C4-2B (cell line): Measurements from ENCODE around the gene ELFN1.

ENCODE experiments used
- H3K27ac ChIP-seq: fragments of 450-650 bp; 2 replicates; pipeline ENCODE4 v1.5.1; 2017
- CTCF ChIP-seq: fragments of 450-650 bp; conservative IDR thresholded peaks from 2 replicates; pipeline ENCODE4 v1.5.1; 2017; ENCODE audit warnings: mild to moderate bottlenecking
- ZFX ChIP-seq: fragments of 450-650 bp; IDR thresholded peaks from 2 replicates; pipeline ENCODE4 v1.6.1; 2017

Gene ELFN1

DNA sequence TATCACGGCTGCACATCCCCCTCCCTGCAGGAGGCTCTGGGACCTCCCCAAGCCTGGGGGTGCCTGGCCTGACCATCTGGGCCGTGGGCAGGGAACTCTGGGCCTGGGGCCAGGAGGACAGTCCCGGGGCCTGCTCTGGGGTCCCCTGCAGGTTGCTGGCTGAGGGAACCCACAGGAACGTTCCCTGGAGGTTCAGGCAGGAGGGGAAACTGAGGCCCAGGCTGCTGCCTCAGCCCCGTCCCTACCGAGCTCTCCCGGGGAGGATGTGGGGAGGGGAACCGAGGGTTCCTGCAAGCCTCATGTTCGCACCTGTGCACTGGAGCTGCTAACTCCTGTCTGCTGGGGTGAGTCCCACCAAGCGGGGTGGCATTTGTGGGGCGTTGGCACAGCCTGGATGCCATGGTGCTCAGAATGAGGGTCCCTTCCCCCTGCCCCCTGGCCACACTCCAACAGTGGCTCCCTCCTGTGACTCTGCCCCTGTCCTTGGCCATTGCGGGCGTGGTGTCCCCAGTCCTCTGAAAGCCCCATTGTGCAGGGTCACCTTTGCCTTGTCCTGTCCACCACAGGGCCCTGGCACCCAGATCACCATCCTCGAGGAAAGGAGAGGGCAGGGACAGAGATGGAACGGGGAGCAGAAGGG, 9.4 kb downstream of the ELFN1 start:
- TF ChIP-seq ZFX (no peak), CTCF (no peak)
- H3K27ac ChIP-seq: no peak overlapping the region

DNA sequence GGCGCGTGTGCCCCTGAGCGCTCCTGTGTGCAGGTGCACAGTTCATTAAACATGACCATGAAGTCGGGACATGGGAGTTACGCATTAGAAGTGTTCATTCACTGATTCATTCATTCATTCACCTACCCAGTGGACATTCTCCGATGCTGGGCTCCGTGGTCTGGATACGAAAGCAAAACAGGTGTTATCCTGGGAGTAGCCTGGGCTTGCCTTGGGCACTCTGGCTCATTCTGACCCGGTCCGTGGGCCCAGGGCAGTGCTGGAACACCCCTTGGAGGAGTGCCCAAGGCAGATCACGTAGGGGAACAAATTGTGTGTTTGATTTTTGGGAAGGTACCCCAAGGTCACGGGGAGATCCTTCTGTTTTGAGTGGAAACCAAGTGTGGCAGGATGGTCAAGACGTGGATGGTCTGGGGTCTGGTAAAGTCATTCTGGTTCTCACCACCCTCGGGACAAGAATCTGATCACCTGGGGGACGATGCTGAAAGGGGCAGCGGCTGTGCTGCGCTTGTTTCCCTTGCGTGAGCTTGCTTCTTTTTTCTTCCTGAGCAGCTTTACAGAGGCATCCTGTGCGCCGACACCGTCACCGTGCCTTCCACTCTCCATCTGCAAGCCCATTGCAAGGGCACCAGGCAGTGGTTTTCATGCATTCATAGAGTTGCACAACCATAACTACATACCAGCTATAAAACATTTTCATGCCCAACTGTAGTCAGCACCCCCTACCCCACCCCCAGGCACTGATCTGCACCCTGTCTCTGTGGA, 10.1 kb downstream of the ELFN1 start:
- no peak for TF ChIP-seq ZFX
- no peak for TF ChIP-seq CTCF
- H3K27ac ChIP-seq: no peak overlapping the region

DNA sequence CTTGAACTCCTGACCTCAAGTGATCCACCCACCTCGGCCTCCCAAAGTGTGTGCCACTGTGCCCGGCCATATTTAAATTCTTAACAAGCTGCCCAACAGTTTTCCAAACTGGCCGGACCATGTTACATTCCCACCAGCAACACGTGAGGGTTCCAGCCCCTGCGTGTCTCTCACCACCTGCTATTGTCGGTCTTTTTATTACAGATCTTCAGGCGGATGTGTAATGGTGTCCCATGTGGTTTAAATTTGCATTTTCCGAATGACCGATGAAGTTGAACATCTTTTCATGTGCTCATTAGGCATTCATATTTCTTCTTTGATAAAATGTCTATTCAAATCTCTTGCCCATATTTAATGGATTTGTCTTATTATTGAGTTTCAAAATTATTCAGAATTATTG, 11.5 kb downstream of the ELFN1 start:
- no peak for TF ChIP-seq ZFX
- no peak for TF ChIP-seq CTCF
- no peak overlapping the region for H3K27ac ChIP-seq

DNA sequence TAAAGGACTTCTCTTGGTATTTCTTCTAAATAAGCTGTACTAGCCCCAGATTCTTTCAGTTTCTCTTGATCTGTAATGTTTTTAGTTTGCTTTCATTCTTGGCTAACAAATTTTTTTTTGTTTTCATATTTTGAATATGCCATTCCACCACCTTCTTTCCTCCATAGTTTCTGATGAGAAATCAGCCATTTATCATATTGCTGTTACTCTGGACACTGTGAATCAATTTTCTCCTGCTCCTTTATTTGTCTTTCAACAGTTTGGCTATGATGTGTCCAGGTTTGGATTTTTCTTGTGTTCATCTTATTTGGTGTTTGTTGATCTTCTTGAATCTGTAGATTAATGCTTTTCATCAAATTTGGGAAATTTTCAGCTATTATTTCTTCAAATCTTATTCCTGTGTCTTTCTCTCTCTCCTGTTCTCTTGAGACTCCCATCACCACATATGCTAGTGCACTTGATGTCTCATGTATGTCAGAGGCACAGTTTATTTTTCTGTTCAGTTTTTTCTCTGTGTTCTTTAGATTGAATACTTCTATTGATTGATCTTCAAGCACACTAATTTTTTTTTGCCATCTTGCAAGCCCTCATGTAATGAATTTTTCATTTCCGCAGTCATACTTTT, 15.0 kb downstream of the ELFN1 start:
- no peak for TF ChIP-seq ZFX
- no peak for TF ChIP-seq CTCF
- no peak overlapping the region for H3K27ac ChIP-seq

DNA sequence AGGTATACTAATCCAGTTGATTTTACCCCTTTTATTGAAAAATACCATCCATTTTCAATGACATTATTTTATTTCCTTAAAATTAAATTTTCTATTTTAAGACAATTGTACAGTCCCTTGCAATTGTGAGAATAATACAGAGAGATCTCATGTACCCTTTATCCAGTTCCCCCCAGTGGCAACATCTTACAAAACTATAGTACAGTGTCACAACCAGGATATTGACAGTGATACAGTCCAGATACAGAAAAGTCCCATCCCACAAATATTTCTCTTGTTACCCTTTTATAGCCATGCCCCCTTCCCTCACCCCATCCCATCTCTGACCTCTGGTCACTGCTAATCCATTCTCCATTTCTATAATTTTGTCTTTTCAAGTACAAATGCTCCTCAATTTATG, 18.5 kb downstream of the ELFN1 start:
- H3K27ac ChIP-seq: no peak overlapping the region
- no peak for TF ChIP-seq ZFX
- no peak for TF ChIP-seq CTCF

DNA sequence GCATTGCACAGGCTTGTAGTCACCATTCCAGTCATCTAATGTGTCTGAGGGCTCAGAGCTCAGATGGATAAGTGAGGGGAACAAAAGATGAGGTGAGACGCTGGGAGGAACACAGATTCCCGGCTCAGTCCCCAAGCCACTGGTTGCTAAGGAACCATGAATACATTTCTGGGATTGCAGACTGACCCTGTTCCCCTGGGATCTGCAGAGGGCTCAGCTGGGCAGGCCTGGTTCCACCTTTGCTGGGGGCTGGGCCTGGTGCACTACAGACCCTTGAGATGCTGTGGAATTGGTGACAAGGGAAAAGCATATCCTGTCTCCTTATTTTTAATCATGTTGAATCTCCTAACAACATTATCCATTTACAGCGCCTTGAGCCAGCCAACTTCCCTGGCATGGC, 19.2 kb downstream of the ELFN1 start:
- H3K27ac ChIP-seq: no peak overlapping the region
- TF ChIP-seq CTCF (no peak), ZFX (no peak)

- no peak overlapping the region for H3K27ac ChIP-seq
- no peak for TF ChIP-seq CTCF
- no peak for TF ChIP-seq ZFX
These were observed 20.4 kb downstream of the ELFN1 start for GRCh38 chr7:1690359-1690958.
